ENCODE data around the gene ETS1. TPM values are rescaled to one million over a fixed set of nuclear protein-coding genes. Genes with fewer than 3 reads are reported as not detected.

ETS1 gene
- total RNA-seq, 1 experiment from 2014 or later: 82.0 TPM

DNA sequence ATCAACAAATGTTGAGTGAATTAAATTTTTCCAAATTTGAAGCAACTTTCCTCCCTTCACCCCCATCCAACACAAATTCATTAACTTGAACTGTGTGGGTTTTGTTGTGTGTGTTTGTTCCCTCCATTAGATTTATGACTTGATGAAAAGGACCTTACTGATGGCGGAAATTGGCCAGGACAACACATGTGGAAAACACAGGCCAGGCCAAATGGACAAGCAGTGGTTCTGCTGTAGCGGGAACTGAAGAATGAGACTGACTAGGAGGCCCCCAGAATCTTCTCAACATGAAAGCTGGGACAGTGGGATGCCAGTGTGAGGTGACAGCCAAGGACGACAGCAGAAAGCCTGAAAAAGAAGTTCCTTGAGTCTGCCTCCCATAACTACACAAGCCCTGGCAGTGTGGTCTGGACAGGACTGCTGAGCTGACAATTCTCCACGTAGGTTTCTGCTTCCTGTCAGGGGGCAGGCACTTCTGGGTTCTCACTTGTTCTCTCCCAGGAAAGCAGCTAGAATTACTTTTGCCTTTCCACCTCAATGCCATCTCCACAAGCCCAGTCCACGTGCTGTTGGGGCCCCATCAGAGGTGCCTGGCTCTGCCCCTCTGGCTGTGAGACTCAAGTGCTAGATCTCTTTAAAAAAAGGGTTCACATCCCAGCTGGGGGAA lies 94.3 kb downstream of the ETS1 start:
- peaks cover 68% of the 10 kb centered on the region for H3K4me1 Mint-ChIP-seq (ENCODE audit: insufficient read depth, unreplicated experiment)
- H3K9me3 Mint-ChIP-seq (ENCODE audit: unreplicated experiment): no peaks in the 10 kb centered on the region
- ChIA-PET CTCF (interaction anchor here (1.4 kb wide), 1 partner anchor 11 kb away, joined by 3 read pairs; no protein-coding TSS in a partner anchor), POLR2A (interaction anchor here (0.7 to 3.1 kb wide), 7 partner anchors 9 to 363 kb away, joined by 3 to 14 read pairs (median 5); no protein-coding TSS in a partner anchor)
- no peak for DNase-seq (ENCODE audit: unreplicated experiment)
- TF ChIP-seq, protein P1, sequence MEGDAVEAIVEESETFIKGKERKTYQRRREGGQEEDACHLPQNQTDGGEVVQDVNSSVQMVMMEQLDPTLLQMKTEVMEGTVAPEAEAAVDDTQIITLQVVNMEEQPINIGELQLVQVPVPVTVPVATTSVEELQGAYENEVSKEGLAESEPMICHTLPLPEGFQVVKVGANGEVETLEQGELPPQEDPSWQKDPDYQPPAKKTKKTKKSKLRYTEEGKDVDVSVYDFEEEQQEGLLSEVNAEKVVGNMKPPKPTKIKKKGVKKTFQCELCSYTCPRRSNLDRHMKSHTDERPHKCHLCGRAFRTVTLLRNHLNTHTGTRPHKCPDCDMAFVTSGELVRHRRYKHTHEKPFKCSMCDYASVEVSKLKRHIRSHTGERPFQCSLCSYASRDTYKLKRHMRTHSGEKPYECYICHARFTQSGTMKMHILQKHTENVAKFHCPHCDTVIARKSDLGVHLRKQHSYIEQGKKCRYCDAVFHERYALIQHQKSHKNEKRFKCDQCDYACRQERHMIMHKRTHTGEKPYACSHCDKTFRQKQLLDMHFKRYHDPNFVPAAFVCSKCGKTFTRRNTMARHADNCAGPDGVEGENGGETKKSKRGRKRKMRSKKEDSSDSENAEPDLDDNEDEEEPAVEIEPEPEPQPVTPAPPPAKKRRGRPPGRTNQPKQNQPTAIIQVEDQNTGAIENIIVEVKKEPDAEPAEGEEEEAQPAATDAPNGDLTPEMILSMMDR (IDR thresholded peaks at IDR 0.05; ENCODE audit: unreplicated experiment): no peak
- no TSS peak for BruUV-seq (replicated peaks)
- H3K27ac Mint-ChIP-seq (ENCODE audit: low read depth, unreplicated experiment): peak overlapping the region; percentile 19
- no peak overlapping the region for H3K4me3 Mint-ChIP-seq (ENCODE audit: unreplicated experiment)
- intact Hi-C loops (cut with micrococcal nuclease): no loop called here
- no peaks in the 10 kb centered on the region for H3K27me3 Mint-ChIP-seq (ENCODE audit: insufficient read depth, unreplicated experiment)
- no peaks in the 10 kb centered on the region for H3K36me3 Mint-ChIP-seq (ENCODE audit: insufficient read depth, unreplicated experiment)

- no peaks in the 10 kb centered on the region for H3K36me3 Mint-ChIP-seq (ENCODE audit: insufficient read depth, unreplicated experiment)
- H3K4me1 Mint-ChIP-seq (ENCODE audit: insufficient read depth, unreplicated experiment): peaks cover 64% of the 10 kb centered on the region
- peak; percentile 83 for DNase-seq (ENCODE audit: unreplicated experiment)
- peak overlapping the region; percentile 19 for H3K27ac Mint-ChIP-seq (ENCODE audit: low read depth, unreplicated experiment)
- no TSS peak for BruUV-seq (replicated peaks)
- no peak overlapping the region for H3K4me3 Mint-ChIP-seq (ENCODE audit: unreplicated experiment)
- intact Hi-C loops (cut with micrococcal nuclease): no loop called here
- POLR2A ChIA-PET: interaction anchor here (0.6 to 3.1 kb wide), 10 partner anchors 9 to 596 kb away, joined by 3 to 14 read pairs (median 4); no protein-coding TSS in a partner anchor
- no peaks in the 10 kb centered on the region for H3K27me3 Mint-ChIP-seq (ENCODE audit: insufficient read depth, unreplicated experiment)
- CTCF ChIA-PET: interaction anchor here (2.9 kb wide), 1 partner anchor 139 kb away, joined by 13 read pairs; no protein-coding TSS in a partner anchor
- no peaks in the 10 kb centered on the region for H3K9me3 Mint-ChIP-seq (ENCODE audit: unreplicated experiment)
- TF ChIP-seq, protein P1 (IDR thresholded peaks at IDR 0.05; ENCODE audit: unreplicated experiment): no peak
Measured at GRCh38 chr11:128492461-128492860, 94.9 kb downstream of the ETS1 start.

GRCh38 chr11:128491195-128491936 lies 96.0 kb downstream of the ETS1 start:
- no TSS peak for BruUV-seq (replicated peaks)
- intact Hi-C loops (cut with micrococcal nuclease): no loop called here
- H3K27ac Mint-ChIP-seq (ENCODE audit: low read depth, unreplicated experiment): no peak overlapping the region
- peaks cover 53% of the 10 kb centered on the region for H3K4me1 Mint-ChIP-seq (ENCODE audit: insufficient read depth, unreplicated experiment)
- no peaks in the 10 kb centered on the region for H3K9me3 Mint-ChIP-seq (ENCODE audit: unreplicated experiment)
- ChIA-PET POLR2A (interaction anchor here (0.7 to 3.1 kb wide), 7 partner anchors 9 to 32 kb away, joined by 3 to 14 read pairs (median 4); no protein-coding TSS in a partner anchor), CTCF (interaction anchor here (0.6 to 2.9 kb wide), 4 partner anchors 42 to 339 kb away, joined by 3 to 13 read pairs (median 3); no protein-coding TSS in a partner anchor)
- no peak for DNase-seq (ENCODE audit: unreplicated experiment)
- TF ChIP-seq, protein P1 (IDR thresholded peaks at IDR 0.05; ENCODE audit: unreplicated experiment): no peak
- peaks cover 4% of the 10 kb centered on the region for H3K36me3 Mint-ChIP-seq (ENCODE audit: insufficient read depth, unreplicated experiment)
- H3K27me3 Mint-ChIP-seq (ENCODE audit: insufficient read depth, unreplicated experiment): no peaks in the 10 kb centered on the region
- no peak overlapping the region for H3K4me3 Mint-ChIP-seq (ENCODE audit: unreplicated experiment)

GRCh38 chr11:128490092-128490491 lies 97.3 kb downstream of the ETS1 start:
- BruUV-seq (replicated peaks): no TSS peak
- H3K27me3 Mint-ChIP-seq (ENCODE audit: insufficient read depth, unreplicated experiment): no peaks in the 10 kb centered on the region
- TF ChIP-seq, protein P1 (IDR thresholded peaks at IDR 0.05; ENCODE audit: unreplicated experiment): no peak
- no peak for DNase-seq (ENCODE audit: unreplicated experiment)
- ChIA-PET POLR2A (interaction anchor here (0.6 to 4.6 kb wide), 5 partner anchors 11 to 72 kb away, joined by 3 to 27 read pairs (median 3); no protein-coding TSS in a partner anchor), CTCF (interaction anchor here (0.5 to 2.9 kb wide), 7 partner anchors 8 to 498 kb away, joined by 3 to 13 read pairs (median 4); no protein-coding TSS in a partner anchor)
- H3K36me3 Mint-ChIP-seq (ENCODE audit: insufficient read depth, unreplicated experiment): peaks cover 14% of the 10 kb centered on the region
- H3K4me3 Mint-ChIP-seq (ENCODE audit: unreplicated experiment): no peak overlapping the region
- H3K4me1 Mint-ChIP-seq (ENCODE audit: insufficient read depth, unreplicated experiment): peaks cover 41% of the 10 kb centered on the region
- no peak overlapping the region for H3K27ac Mint-ChIP-seq (ENCODE audit: low read depth, unreplicated experiment)
- H3K9me3 Mint-ChIP-seq (ENCODE audit: unreplicated experiment): no peaks in the 10 kb centered on the region
- intact Hi-C loops (cut with micrococcal nuclease): no loop called here
